Pancreas (tissue), 10 donors: ENCODE measurements around the gene TLE1. TPM values are rescaled to one million over a fixed set of nuclear protein-coding genes. Genes with fewer than 3 reads are reported as not detected.

Experiments used
- ATAC-seq, 4 donors: fragments of 200-7000 bp; cut with Tn5 transposase; one replicate each; pipeline versions ENCODE4 v1.8.0 to v1.9.1; 2020; ENCODE audit warnings: mild to moderate bottlenecking in 4 of 4, moderate library complexity in 4 of 4
- DNase-seq, 6 donors: peaks; one replicate each; pipeline ENCODE4 v3.0.0-alpha.2; 2020
- FAIRE-seq: peaks from 2 replicates; lab custom pipeline; 2012; peaks lifted over from hg19 to GRCh38; lab: Jason Lieb, UNC
- H3K27ac ChIP-seq, 4 donors: fragments of 200-600 bp; sonication (generic); 1 replicate in 3 of 4; 2 replicates in 1 of 4; pipeline versions ENCODE4 v1.5.0 to v1.8.0; 2020
- H3K27me3 ChIP-seq, 4 donors: fragments of 200-600 bp; one replicate each; pipeline ENCODE4 v1.8.0; 2021
- H3K36me3 ChIP-seq, 3 donors: fragments of 200-600 bp; sonication (generic) in 1 of 3; one replicate each; pipeline versions ENCODE4 v1.5.0 to v1.8.0; 2020 to 2021
- H3K4me1 ChIP-seq, 3 donors: fragments of 200-600 bp; one replicate each; pipeline ENCODE4 v1.8.0; 2021
- H3K4me3 ChIP-seq, 4 donors: fragments of 200-600 bp; sonication (generic) in 2 of 4; one replicate each; pipeline versions ENCODE4 v1.5.0 to v1.8.0; 2020 to 2021
- H3K9me3 ChIP-seq, 4 donors: fragments of 200-600 bp; one replicate each; pipeline ENCODE4 v1.8.0; 2021
- WGBS, 2 donors: extraction: QIAGEN DNeasy Blood & Tissue Kit; methylation state at CpG; one replicate each; pipeline ENCODE4 v1.1.7; 2013; 5-methylcytosine and 5-hydroxymethylcytosine counted together
- intact Hi-C, 3 donors: fragments of 100-400 bp; cut with DNase I; formaldehyde crosslinking; loops; one replicate each; pipeline versions ENCODE4 v1.11.1 to v1.14.2; 2022
- polyA plus RNA-seq, 2 donors: library from polyadenylated mRNA; stranded (reverse); fragments of 200-250 nt; gene quantifications; one replicate each; pipeline ENCODE4 v1.2.3, GENCODE V29; 2013
- total RNA-seq, 6 donors: library from RNA; stranded (reverse); fragmentation: NEBNext Ultra II Directional in 4 of 6; extraction: Animal tissue kit (Norgen Biotek cat#: 25700) in 4 of 6; gene quantifications; one replicate each; pipeline versions ENCODE4 v1.2.1 to v1.2.4, GENCODE V29; 2021 to 2023
- TF ChIP-seq, protein P1 (sequence below), 4 donors: fragments of 200-600 bp; sonication (generic) in 3 of 4; IDR thresholded peaks; one replicate each; pipeline versions ENCODE4 v1.5.0 to v1.8.0; 2021; ENCODE audit warnings: antibody characterized with exemption in 4 of 4
- donor health status: healthy with polysubstance abuse.
- donor health status: DM: no; HTN: no; CAD: no; lungs with moderate emphysema.
- donor health status: DM: no; HTN: no; CAD: no.
- donor health status: control.
- donor health status: control.
- donor health status: Bipolar disorder and iron deficiency.
- donor health status: DM: yes; HTN: yes; CAD: no.
- donor health status: DM: no; HTN: no; CAD: no.
- donor health status: DM: no; HTN: no; CAD: no.
- donor health status: DM: yes; HTN: yes; CAD: no.

The TLE1 gene
- total and polyA plus RNA-seq, 8 donors, result 15.1 to 38.9 (median 28.4) TPM

DNA sequence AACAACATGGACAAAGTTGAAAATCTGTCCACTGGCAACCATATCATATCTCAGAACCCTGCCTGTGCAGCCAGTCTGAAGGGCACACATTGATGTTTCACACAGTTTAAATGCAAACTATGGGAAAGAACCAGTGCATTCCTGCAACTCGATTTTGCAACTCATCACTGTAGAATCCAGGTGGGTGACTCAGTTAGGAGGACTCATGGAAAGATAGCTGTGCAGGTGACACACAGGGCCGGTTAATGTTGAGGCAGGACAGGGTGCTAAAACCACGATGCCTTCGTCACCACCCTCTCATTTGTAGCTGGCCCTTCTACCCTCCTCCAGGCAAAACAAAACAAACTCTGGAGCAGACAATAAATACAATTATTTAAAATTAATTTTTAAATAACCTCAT is 62.8 kb downstream of the TLE1 start:
- no peak for DNase-seq
- no peak overlapping the region for H3K27ac ChIP-seq
- no peaks in the 10 kb centered on the region for H3K27me3 ChIP-seq
- FAIRE-seq, result no peak
- H3K4me1 ChIP-seq, result peaks cover 0 to 4% (median 0%) of the 10 kb centered on the region in 3 donors
- no peaks in the 10 kb centered on the region for H3K36me3 ChIP-seq
- TF ChIP-seq, protein P1, sequence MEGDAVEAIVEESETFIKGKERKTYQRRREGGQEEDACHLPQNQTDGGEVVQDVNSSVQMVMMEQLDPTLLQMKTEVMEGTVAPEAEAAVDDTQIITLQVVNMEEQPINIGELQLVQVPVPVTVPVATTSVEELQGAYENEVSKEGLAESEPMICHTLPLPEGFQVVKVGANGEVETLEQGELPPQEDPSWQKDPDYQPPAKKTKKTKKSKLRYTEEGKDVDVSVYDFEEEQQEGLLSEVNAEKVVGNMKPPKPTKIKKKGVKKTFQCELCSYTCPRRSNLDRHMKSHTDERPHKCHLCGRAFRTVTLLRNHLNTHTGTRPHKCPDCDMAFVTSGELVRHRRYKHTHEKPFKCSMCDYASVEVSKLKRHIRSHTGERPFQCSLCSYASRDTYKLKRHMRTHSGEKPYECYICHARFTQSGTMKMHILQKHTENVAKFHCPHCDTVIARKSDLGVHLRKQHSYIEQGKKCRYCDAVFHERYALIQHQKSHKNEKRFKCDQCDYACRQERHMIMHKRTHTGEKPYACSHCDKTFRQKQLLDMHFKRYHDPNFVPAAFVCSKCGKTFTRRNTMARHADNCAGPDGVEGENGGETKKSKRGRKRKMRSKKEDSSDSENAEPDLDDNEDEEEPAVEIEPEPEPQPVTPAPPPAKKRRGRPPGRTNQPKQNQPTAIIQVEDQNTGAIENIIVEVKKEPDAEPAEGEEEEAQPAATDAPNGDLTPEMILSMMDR (IDR thresholded peaks at IDR 0.05), result no peak
- 82 to 84% methylated on average over 4 of the region's 4 CpGs for WGBS, 2 donors
- no peaks in the 10 kb centered on the region for H3K9me3 ChIP-seq
- intact Hi-C loops, result no loop called here
- no peak overlapping the region for H3K4me3 ChIP-seq
- ATAC-seq, result no peak

- ATAC-seq, result no peak
- no peaks in the 10 kb centered on the region for H3K36me3 ChIP-seq
- peaks cover 0 to 4% (median 0%) of the 10 kb centered on the region in 3 donors for H3K4me1 ChIP-seq
- FAIRE-seq, result no peak
- DNase-seq, result no peak
- no peak overlapping the region for H3K4me3 ChIP-seq
- TF ChIP-seq, protein P1 (IDR thresholded peaks at IDR 0.05), result no peak
- H3K27me3 ChIP-seq, result no peaks in the 10 kb centered on the region
- H3K27ac ChIP-seq, result no peak overlapping the region
- no peaks in the 10 kb centered on the region for H3K9me3 ChIP-seq
- WGBS, 2 donors, result 92 to 94% methylated on average over 6 of the region's 6 CpGs
- intact Hi-C loops, result no loop called here
Measured at GRCh38 chr9:81625969-81626368, 63.4 kb downstream of the TLE1 start.

GRCh38 chr9:81623778-81624177 is 65.6 kb downstream of the TLE1 start:
- no peak overlapping the region for H3K4me3 ChIP-seq
- FAIRE-seq (no peak), ATAC-seq (no peak), DNase-seq (no peak)
- no peaks in the 10 kb centered on the region for H3K9me3 ChIP-seq
- no peaks in the 10 kb centered on the region for H3K27me3 ChIP-seq
- no peak overlapping the region for H3K27ac ChIP-seq
- H3K36me3 ChIP-seq, result peaks cover 0 to 16% (median 0%) of the 10 kb centered on the region in 3 donors
- WGBS, 2 donors, result 93% methylated on average over 3 of the region's 3 CpGs
- intact Hi-C loops, result no loop called here
- no peaks in the 10 kb centered on the region for H3K4me1 ChIP-seq
- TF ChIP-seq, protein P1 (IDR thresholded peaks at IDR 0.05), result no peak

GRCh38 chr9:81622471-81623255 is 66.7 kb downstream of the TLE1 start:
- Histone ChIP-seq H3K9me3 (no peaks in the 10 kb centered on the region), H3K36me3 (peaks cover 0 to 19% (median 0%) of the 10 kb centered on the region in 3 donors), H3K27me3 (no peaks in the 10 kb centered on the region), H3K27ac (no peak overlapping the region), H3K4me1 (no peaks in the 10 kb centered on the region), H3K4me3 (no peak overlapping the region)
- ATAC-seq (no peak), FAIRE-seq (no peak), DNase-seq (no peak)
- intact Hi-C loops, result no loop called here
- TF ChIP-seq, protein P1 (IDR thresholded peaks at IDR 0.05), result no peak
- 92 to 93% methylated on average over 13 of the region's 13 CpGs for WGBS, 2 donors

DNA sequence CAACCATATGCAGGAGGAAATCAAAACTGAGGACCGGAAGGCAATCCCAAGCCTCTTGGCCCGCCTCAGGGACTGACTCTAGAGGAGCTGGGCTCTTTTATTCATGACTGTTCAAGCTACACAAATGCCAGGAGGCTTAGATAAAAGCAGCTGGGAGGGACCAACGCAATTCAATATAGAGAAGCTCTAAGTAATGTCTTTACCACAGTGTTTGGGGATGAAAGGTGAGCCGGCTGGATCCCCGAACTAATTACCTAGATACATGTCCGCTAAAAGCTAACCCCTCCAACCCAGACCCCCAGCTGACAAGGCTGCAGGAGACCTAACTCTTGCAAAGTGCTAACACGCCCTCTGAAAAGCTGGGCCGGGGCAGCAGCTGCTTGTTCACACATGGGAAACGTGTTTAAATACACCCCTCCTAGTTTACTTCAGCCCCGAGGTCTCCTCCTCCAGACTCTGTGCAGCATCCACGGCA is 67.5 kb downstream of the TLE1 start:
- peaks cover 0 to 19% (median 0%) of the 10 kb centered on the region in 3 donors for H3K36me3 ChIP-seq
- 92% methylated on average over 11 of the region's 11 CpGs for WGBS, 2 donors
- H3K4me3 ChIP-seq, result no peak overlapping the region
- no peaks in the 10 kb centered on the region for H3K4me1 ChIP-seq
- no peak overlapping the region for H3K27ac ChIP-seq
- TF ChIP-seq, protein P1 (IDR thresholded peaks at IDR 0.05), result no peak
- FAIRE-seq (no peak), ATAC-seq (no peak), DNase-seq (no peak)
- no peaks in the 10 kb centered on the region for H3K9me3 ChIP-seq
- H3K27me3 ChIP-seq, result no peaks in the 10 kb centered on the region
- intact Hi-C loops, result no loop called here
